HL-60 (cell line): ENCODE measurements around the gene NKX6-2.

Source experiments
- POLR2AphosphoS5 ChIP-seq: IDR thresholded peaks from 2 replicates; pipeline ENCODE4 v1.6.1; 2012; ENCODE audit warnings: low read depth
- TF ChIP-seq, protein P1 (sequence below): IDR thresholded peaks from one replicate; pipeline ENCODE4 v1.5.1; 2011; ENCODE audit warnings: low read length, control low read depth, inconsistent platforms; ENCODE audit not compliant: insufficient read depth
- TF ChIP-seq, protein P2 (sequence below): IDR thresholded peaks from 2 replicates; pipeline ENCODE4 v1.6.1; 2012; ENCODE audit warnings: low read depth; ENCODE audit not compliant: insufficient replicate concordance

DNA sequence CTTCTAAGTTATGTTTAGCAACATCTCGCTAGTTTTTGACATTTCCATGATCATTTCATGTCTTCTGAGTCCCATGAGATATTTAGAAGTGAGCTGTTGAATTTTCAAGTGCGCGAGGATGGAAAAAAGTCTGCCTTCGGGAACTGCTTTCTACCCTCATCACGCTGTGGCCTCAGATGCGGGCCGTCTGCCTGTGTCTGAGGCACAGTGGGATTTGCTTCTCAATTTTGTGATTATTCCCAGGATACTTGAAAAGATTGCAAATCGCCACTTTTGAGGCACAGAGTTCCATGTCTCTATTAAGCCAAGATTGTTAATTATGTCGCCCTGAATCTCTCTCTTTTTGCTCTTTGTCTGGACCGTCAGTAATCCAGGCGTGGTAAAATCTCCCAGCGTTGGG lies 30.8 kb upstream of the NKX6-2 start:
- TF ChIP-seq POLR2AphosphoS5, result no peak
- TF ChIP-seq, protein P1, sequence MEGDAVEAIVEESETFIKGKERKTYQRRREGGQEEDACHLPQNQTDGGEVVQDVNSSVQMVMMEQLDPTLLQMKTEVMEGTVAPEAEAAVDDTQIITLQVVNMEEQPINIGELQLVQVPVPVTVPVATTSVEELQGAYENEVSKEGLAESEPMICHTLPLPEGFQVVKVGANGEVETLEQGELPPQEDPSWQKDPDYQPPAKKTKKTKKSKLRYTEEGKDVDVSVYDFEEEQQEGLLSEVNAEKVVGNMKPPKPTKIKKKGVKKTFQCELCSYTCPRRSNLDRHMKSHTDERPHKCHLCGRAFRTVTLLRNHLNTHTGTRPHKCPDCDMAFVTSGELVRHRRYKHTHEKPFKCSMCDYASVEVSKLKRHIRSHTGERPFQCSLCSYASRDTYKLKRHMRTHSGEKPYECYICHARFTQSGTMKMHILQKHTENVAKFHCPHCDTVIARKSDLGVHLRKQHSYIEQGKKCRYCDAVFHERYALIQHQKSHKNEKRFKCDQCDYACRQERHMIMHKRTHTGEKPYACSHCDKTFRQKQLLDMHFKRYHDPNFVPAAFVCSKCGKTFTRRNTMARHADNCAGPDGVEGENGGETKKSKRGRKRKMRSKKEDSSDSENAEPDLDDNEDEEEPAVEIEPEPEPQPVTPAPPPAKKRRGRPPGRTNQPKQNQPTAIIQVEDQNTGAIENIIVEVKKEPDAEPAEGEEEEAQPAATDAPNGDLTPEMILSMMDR, result no peak
- TF ChIP-seq, protein P2, sequence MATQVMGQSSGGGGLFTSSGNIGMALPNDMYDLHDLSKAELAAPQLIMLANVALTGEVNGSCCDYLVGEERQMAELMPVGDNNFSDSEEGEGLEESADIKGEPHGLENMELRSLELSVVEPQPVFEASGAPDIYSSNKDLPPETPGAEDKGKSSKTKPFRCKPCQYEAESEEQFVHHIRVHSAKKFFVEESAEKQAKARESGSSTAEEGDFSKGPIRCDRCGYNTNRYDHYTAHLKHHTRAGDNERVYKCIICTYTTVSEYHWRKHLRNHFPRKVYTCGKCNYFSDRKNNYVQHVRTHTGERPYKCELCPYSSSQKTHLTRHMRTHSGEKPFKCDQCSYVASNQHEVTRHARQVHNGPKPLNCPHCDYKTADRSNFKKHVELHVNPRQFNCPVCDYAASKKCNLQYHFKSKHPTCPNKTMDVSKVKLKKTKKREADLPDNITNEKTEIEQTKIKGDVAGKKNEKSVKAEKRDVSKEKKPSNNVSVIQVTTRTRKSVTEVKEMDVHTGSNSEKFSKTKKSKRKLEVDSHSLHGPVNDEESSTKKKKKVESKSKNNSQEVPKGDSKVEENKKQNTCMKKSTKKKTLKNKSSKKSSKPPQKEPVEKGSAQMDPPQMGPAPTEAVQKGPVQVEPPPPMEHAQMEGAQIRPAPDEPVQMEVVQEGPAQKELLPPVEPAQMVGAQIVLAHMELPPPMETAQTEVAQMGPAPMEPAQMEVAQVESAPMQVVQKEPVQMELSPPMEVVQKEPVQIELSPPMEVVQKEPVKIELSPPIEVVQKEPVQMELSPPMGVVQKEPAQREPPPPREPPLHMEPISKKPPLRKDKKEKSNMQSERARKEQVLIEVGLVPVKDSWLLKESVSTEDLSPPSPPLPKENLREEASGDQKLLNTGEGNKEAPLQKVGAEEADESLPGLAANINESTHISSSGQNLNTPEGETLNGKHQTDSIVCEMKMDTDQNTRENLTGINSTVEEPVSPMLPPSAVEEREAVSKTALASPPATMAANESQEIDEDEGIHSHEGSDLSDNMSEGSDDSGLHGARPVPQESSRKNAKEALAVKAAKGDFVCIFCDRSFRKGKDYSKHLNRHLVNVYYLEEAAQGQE, result no peak
